AG04450 (cell line): ENCODE data around the gene IFT52. TPM values are rescaled to one million over a fixed set of nuclear protein-coding genes. Genes with fewer than 3 reads are reported as not detected.

Experiments
- CTCF ChIA-PET: fragments of 300-600, 350-600 bp; formaldehyde crosslinking; extraction: SDS; loops from one replicate; lab custom pipeline; 2022; ENCODE audit warnings: antibody characterized with exemption, inconsistent platforms; lab: Charles Lee
- POLR2A ChIA-PET: fragments of 350-600 bp; formaldehyde crosslinking; extraction: SDS; loops from one replicate; lab custom pipeline; 2021; ENCODE audit warnings: antibody characterized with exemption, inconsistent platforms; lab: Yijun Ruan, JAX
- DNase-seq: peaks from one replicate; pipeline ENCODE4 v3.0.0-alpha.2; 2011; ENCODE audit warnings: low read depth, low spot score
- H3K27ac ChIP-seq: one replicate; pipeline ENCODE4 v1.5.1; 2012; ENCODE audit warnings: low read depth, low read length, control low read depth
- H3K27me3 ChIP-seq: one replicate; pipeline ENCODE4 v1.6.0; 2012; ENCODE audit warnings: low read length; ENCODE audit not compliant: control insufficient read depth, insufficient read depth
- H3K4me3 ChIP-seq: 2 replicates; pipeline ENCODE4 v1.5.1; 2011; ENCODE audit warnings: mild to moderate bottlenecking, low read depth, low read length, control low read depth
- H3K9me3 ChIP-seq: 2 replicates; pipeline ENCODE4 v1.5.1; 2012; ENCODE audit warnings: low read length; ENCODE audit not compliant: control insufficient read depth, insufficient read depth
- polyA plus RNA-seq: library from polyadenylated mRNA; depleted of rRNA; stranded (reverse); fragments of >200 nt; gene quantifications from 2 replicates; pipeline ENCODE4 v1.2.3, GENCODE V29; 2011
- TF ChIP-seq, protein P1 (sequence below): IDR thresholded peaks from 2 replicates; pipeline ENCODE4 v1.5.1; 2011; ENCODE audit warnings: low read depth, low read length, control low read depth, inconsistent platforms

Gene IFT52
- polyA plus RNA-seq, 1 experiment, result 53.2 TPM

GRCh38 chr20:43559147-43559987 is 31.4 kb upstream of the IFT52 start:
- Histone ChIP-seq H3K27ac (no peak overlapping the region), H3K9me3 (no peaks in the 10 kb centered on the region), H3K27me3 (no peaks in the 10 kb centered on the region), H3K4me3 (no peak overlapping the region)
- DNase-seq, result no peak
- POLR2A ChIA-PET, result interaction anchor here (0.6 kb wide), 2 partner anchors 8 to 68 kb away, joined by 3 to 9 read pairs; no protein-coding TSS in a partner anchor
- TF ChIP-seq, protein P1, sequence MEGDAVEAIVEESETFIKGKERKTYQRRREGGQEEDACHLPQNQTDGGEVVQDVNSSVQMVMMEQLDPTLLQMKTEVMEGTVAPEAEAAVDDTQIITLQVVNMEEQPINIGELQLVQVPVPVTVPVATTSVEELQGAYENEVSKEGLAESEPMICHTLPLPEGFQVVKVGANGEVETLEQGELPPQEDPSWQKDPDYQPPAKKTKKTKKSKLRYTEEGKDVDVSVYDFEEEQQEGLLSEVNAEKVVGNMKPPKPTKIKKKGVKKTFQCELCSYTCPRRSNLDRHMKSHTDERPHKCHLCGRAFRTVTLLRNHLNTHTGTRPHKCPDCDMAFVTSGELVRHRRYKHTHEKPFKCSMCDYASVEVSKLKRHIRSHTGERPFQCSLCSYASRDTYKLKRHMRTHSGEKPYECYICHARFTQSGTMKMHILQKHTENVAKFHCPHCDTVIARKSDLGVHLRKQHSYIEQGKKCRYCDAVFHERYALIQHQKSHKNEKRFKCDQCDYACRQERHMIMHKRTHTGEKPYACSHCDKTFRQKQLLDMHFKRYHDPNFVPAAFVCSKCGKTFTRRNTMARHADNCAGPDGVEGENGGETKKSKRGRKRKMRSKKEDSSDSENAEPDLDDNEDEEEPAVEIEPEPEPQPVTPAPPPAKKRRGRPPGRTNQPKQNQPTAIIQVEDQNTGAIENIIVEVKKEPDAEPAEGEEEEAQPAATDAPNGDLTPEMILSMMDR, result no peak
- CTCF ChIA-PET, result interaction anchor here (0.6 to 2.0 kb wide), 2 partner anchors 21 to 23 kb away, joined by 3 to 8 read pairs; no protein-coding TSS in a partner anchor

DNA sequence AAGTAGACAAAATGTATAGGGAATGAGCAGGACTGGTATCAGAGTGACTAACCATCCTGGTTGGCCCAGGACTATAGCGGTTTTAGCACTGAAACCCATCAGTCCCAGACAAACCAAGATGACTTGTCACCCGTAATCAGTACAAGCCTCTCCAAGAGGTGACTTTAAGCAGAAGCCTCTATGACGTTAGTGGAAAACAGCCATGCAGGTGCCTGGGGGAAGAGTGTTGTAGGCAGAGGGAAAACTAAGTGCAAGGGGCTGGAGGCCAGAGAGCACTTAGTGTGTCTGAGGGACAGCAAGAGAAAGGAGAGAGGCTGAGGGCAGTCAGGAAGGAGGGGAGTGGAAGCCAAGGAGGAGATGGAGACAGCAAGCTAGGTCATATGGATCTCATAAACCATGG is 29.8 kb upstream of the IFT52 start:
- no peak for DNase-seq
- Histone ChIP-seq H3K27ac (no peak overlapping the region), H3K27me3 (no peaks in the 10 kb centered on the region), H3K9me3 (no peaks in the 10 kb centered on the region), H3K4me3 (no peak overlapping the region)
- TF ChIP-seq, protein P1, result no peak
- CTCF ChIA-PET, result no interaction called here
- POLR2A ChIA-PET, result no interaction called here

DNA sequence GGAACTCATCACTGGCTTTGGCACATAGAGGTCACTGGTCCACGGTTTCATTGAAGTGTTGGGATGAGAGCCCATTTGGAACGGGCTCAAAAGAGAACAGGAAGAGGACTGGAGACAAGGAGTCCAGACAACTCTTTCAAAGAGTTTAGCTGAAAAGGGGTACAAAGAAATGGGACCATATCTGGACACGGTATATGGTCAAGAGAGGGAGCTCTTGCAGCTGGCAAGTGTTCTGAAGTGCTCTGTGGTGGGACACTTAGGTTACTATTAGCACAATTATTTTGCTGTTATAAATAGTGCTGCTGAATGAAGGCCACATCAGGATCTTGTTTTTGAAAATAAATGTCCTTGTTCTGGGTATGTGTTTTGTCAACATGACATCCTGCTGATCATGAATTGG is 27.3 kb upstream of the IFT52 start:
- TF ChIP-seq, protein P1, result no peak
- Histone ChIP-seq H3K27ac (no peak overlapping the region), H3K27me3 (peaks cover 2% of the 10 kb centered on the region), H3K4me3 (no peak overlapping the region), H3K9me3 (no peaks in the 10 kb centered on the region)
- no peak for DNase-seq
- CTCF ChIA-PET, result interaction anchor here (2.4 kb wide), 1 partner anchor 25 kb away, joined by 9 read pairs; no protein-coding TSS in a partner anchor
- POLR2A ChIA-PET, result no interaction called here

DNA sequence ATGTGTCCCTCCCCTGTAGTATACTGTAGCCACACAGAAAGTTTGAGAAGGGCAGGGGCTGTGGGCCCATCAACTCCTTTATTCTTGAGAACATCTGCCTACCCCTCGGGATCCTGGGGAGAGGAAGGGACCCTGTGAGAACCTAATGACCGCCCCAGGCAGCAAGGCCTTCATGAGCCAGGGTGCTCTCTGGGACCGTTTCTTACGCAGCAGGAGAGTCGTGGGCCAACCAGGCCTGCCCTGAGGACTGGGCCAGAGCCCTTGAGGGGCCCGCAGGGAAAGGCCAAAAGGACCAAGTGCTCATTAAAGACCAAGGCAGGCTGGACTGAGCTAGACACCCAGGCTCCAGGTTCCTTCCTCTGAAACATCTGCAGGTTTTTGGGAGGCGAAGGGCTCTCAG is 26.7 kb upstream of the IFT52 start:
- ChIA-PET CTCF (interaction anchor here (2.4 kb wide), 1 partner anchor 26 kb away, joined by 9 read pairs; no protein-coding TSS in a partner anchor), POLR2A (no interaction called here)
- TF ChIP-seq, protein P1, result no peak
- no peak overlapping the region for H3K4me3 ChIP-seq
- no peaks in the 10 kb centered on the region for H3K9me3 ChIP-seq
- H3K27me3 ChIP-seq, result peaks cover 2% of the 10 kb centered on the region
- H3K27ac ChIP-seq, result no peak overlapping the region
- no peak for DNase-seq

DNA sequence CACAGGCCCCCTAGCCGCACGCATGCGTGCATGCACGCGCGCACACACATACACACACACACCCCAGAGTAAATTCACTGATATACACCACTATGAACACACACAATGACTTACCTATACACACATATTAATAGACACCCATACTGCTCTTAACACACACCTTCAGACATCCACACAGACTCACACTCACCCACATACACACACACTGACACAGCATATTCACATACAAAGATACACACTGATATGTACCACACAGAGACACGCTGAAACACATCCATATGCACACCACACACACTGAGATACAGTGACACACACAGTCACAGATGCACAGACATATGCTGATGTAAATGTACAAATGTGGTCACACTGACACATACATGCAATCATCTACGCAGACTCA is 26.3 kb upstream of the IFT52 start:
- no peak for DNase-seq
- Histone ChIP-seq H3K27ac (no peak overlapping the region), H3K4me3 (no peak overlapping the region), H3K9me3 (no peaks in the 10 kb centered on the region), H3K27me3 (peaks cover 2% of the 10 kb centered on the region)
- TF ChIP-seq, protein P1, result no peak
- POLR2A ChIA-PET, result no interaction called here
- CTCF ChIA-PET, result no interaction called here
